HG03175 (cell line): ENCODE results near the gene FOXP1.

ENCODE experiments used
- ATAC-seq: cut with Tn5 transposase; IDR thresholded peaks from one replicate; pipeline ENCODE4 v1.9.1; 2021; ENCODE audit warnings: mild to moderate bottlenecking, moderate library complexity; ENCODE audit not compliant: unreplicated experiment

FOXP1 gene

GRCh38 chr3:71140477-71140876 is 443.1 kb downstream of the FOXP1 start:
- ATAC-seq = no peak

GRCh38 chr3:71139496-71139895 is 444.0 kb downstream of the FOXP1 start:
- ATAC-seq = no peak

DNA sequence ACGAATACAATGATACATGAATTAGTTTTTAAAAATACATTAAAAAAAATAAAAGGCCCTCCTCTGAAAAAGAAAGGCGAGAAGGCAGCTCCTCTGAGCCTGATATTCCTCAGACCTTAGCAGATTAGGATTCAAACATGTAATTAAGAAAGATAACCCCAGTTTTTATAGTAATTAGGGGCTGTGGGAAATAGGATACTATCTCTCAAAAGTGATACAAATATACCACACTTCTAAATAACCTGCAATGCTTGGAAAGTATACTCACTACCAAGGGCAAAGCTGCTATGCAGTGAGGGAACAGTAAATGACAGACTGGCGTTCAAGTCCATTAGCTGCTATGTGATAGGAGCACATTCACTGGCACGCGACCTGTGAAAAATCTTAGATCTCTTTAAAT is 445.1 kb downstream of the FOXP1 start:
- ATAC-seq = no peak

- ATAC-seq = no peak
These were observed 447.3 kb downstream of the FOXP1 start for GRCh38 chr3:71136276-71136675.

- ATAC-seq = no peak
These were observed 448.0 kb downstream of the FOXP1 start for GRCh38 chr3:71135373-71136088.

DNA sequence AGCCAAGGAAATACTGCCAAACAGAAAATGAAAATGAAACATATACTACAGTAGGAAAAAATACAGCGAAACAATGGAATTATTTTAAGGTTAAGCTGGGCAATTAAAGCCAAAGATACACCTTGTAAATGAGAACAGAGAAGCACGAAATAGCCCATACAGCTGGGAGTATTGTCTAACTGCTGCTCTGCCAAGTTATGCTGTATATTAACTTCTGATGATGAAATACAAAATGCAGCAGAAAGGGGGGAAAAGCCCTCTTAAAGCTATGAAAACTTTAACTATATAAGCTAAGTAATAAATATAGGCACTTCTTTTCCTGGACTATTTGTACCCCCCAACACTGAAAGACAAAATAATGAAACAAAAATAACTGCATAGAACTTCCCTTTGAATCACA is 449.0 kb downstream of the FOXP1 start:
- ATAC-seq = no peak

DNA sequence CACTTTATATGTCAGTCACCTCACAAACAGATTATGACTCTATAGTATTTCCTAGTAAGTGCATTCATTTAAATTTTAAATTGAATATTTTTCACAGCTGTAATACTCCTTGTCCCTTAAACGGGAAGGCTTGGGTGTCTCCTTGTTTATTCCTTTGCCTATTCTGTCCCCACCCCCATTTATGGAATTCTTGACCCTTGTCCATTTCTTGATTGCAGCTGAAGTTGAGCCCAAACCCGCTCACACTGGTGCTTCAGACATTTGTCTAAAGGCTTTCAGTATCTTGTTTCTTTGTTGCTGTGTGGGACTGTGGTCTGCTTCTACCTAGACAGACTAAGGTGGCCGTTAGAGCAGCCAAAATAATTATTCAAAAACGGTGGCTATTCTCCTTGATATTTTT is 449.7 kb downstream of the FOXP1 start:
- no peak for ATAC-seq

GRCh38 chr3:71132995-71133730 is 450.4 kb downstream of the FOXP1 start:
- no peak for ATAC-seq

GRCh38 chr3:71131375-71132314 is 451.9 kb downstream of the FOXP1 start:
- no peak for ATAC-seq

- no peak for ATAC-seq
These were observed 452.8 kb downstream of the FOXP1 start for GRCh38 chr3:71130471-71131374.

- no peak for ATAC-seq
These were observed 453.7 kb downstream of the FOXP1 start for GRCh38 chr3:71129611-71130431.

DNA sequence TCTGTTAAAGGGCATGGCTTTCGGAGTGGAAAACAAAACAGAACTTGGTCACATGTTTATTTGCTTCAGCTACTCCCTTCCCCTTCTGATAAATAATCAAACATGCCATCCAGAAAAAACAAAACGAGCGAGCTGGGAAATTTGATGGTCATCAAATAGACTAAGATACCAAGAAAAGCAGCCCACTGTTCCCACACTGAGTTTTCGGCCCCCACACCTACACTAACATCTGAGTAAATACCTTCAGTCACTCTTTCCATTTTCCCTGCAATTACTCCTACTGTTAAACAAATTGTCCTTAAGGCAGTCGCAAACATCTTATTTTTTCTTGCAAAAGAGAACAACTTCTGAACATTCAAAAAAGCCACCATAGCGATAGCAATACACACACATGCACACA is 454.6 kb downstream of the FOXP1 start:
- ATAC-seq = no peak

DNA sequence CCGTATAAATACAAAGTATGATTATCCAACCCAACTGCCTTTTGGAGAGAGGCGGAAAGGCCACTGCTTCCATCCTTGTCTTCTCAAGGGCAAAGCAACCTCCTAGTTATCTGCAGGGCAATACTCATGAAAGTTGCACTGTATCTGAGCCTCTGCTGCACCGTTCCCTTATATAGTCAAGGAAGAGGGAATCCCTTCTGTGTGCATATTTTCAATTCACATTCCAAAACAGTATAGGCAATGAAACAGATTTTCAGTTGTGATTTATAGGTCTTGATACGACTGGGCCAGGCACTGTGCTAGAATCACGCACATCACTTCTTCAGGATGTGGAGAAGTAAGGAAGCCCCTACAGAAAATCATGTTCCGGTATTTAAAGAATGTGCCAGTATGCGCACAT is 455.7 kb downstream of the FOXP1 start:
- ATAC-seq = no peak

DNA sequence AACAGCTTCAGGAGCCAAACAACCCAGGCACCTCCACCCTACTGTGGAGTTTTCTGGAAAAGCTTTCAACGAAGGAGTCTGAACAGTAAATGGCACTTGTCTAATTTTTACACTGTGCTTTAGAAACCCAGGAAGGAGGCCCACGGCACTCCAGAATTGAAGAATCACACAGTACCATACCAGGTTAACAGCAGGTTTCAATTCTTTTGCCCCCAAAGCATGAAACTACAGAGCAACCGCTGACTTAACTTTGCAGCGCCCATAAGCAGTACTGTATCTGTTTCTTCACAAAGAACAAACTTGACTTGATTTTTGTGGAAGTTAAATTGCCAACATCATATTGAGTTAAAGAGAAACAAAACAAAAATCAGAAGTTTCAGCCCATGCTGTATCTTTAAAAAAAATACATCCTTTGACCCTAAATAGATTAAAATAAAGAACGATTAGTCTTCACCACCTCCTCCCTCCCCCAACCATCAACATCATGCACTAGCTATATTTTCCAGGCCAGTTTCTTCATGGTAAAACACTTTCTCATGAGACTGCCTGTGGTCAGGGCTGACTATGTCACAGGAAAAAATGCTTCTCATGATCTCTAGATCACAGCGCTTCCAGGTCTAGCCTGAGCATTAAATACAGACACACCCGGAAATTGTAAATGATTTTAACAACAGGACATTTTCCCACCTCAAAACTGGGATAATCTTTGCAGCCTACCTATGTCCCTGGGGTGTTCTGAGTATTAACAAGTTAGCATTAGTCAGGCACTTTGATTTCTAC is 456.3 kb downstream of the FOXP1 start:
- ATAC-seq = no peak

DNA sequence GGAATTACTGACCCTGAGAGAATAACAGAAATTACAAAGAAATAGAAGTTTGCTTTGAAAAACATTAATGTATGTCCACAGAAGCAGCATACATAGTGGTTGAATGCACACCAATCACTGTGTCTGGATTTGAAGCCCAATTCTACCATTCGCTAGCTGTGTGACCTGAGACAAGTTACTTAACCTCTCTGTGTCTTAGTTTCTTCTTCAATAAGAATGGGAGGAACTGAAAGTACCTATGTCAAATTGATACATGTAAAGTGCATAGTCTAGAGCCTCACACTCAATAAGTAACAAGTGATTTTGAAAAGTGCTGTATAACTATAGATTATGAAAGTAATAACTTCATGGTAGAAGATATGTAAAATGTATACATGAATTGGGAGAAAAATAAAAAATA is 457.8 kb downstream of the FOXP1 start:
- no peak for ATAC-seq

DNA sequence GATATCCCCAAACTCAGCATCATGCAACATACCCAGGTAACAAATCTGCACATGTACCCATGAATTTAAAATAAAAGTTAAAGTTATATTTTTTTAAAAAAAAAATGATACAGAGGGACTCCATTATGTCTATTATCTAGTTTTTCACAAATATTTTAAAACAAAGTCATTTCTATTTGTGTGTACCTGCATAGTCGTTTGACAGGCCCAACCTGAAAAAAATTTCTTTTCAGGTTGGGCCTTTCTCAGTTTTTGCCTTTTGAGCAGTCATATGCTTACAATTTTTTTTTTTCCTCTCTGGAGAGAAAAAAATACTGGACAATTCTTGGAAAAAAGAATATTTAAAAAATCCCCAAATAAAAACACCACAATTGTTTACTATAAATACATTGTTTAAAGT is 459.5 kb downstream of the FOXP1 start:
- ATAC-seq = no peak

DNA sequence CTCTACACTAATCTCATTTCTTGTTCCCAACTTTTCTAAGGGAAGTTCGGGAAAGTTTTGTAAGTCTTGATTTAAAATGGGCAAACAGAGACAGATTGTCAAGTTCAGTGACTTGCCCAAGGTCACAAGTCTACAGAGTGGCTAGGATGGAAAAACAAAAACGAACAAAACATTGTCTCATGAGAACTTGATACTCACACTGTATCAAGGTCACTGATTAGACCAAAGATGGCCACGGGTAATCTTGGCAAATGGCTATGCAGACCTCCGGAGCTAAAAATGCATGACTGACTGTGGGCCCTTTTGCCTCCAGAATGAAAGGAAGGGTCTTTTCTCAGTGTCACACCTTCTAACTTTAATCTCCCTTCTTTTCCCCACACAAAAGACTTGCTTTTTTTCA is 460.9 kb downstream of the FOXP1 start:
- ATAC-seq = no peak

DNA sequence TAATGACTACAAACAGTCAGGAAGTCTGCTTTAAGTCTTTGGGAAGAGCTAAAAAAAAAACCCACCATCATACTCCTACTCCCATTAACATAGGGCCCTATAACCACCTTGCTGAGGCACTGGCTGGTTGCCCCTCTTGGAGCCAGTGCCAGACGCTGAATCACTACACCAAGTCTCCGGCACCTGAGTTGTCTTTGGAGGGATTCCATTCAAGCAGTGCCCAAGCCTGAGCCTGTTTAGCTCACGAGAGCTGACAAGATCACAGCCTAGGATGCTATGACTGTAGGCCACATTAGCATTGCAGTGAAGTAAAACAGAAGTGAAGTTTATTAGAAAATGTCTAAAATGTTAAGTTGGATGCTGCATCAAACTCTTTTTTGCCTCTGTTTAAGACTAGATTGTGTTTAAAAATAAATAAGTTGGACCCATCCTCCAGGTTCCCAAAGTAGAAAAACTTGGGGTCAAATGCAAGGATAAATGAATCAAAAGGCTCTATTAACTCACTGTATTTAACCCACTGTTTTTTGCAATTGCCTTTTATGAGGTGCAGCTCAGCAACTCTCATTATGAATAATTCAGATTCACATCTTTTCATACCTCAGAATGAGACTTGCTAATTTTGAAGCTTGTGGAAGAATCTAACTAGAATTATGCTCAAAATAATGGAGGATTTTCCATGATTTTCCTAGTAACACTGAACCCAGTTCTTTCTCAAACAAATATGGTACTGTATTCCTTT is 461.9 kb downstream of the FOXP1 start:
- ATAC-seq = no peak
